Neutrophil (primary cell): ENCODE data around the gene KCTD10.

Source experiments
- H3K27ac ChIP-seq: fragments of 200-600 bp; sonication (generic); 2 replicates; pipeline ENCODE4 v1.5.1; 2016; ENCODE audit warnings: mild to moderate bottlenecking, moderate library complexity
- H3K27me3 ChIP-seq: fragments of 200-600 bp; sonication (generic); 2 replicates; pipeline ENCODE4 v1.6.0; 2016; ENCODE audit warnings: mild to moderate bottlenecking
- H3K36me3 ChIP-seq: fragments of 200-600 bp; sonication (generic); 2 replicates; pipeline ENCODE4 v1.5.1; 2017
- H3K4me1 ChIP-seq, 2 experiments: fragments of 200-600 bp in 1 of 2; sonication (generic) in 1 of 2; 1 replicate in 1 of 2; 2 replicates in 1 of 2; pipeline versions ENCODE4 v1.5.1 to v1.6.1; 2013 to 2016; ENCODE audit warnings: low read depth in 1 of 2, low read length in 1 of 2, mild to moderate bottlenecking in 1 of 2, moderate library complexity in 1 of 2; ENCODE audit not compliant: control insufficient read depth in 1 of 2, insufficient read depth in 1 of 2
- H3K4me3 ChIP-seq, 2 experiments: fragments of 200-600 bp in 1 of 2; sonication (generic) in 1 of 2; 1 replicate in 1 of 2; 2 replicates in 1 of 2; pipeline ENCODE4 v1.5.1; 2013 to 2016; ENCODE audit warnings: low read depth in 1 of 2, low read length in 1 of 2, mild to moderate bottlenecking in 1 of 2, moderate library complexity in 1 of 2
- H3K9me3 ChIP-seq: fragments of 200-600 bp; sonication (generic); 2 replicates; pipeline ENCODE4 v1.5.1; 2016
- CTCF ChIP-seq: fragments of 200-600 bp; sonication (generic); IDR thresholded peaks from 2 replicates; pipeline ENCODE4 v1.5.1; 2016; ENCODE audit warnings: antibody characterized with exemption

Gene KCTD10

DNA sequence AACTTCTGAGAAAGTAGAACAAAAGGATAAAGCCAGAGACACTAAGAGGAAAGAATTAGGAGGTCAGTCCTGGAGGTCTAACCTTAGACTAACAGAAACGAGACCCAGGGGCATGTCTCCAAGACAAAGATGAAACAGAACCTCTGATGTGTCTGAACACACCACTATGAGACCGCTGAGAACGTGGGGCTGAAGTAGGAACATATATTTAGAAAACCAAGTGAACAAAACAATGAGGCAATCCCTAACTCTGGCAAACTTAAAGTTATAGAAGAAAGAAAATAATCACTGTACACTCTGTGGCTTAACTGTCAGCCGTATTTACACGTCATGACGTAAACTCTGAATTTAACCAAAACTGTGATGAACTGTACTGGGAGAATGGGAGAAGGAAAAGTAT is 17.9 kb downstream of the KCTD10 start:
- H3K27ac ChIP-seq, result no peak overlapping the region
- H3K4me1 ChIP-seq, result peaks cover 18 to 19% of the 10 kb centered on the region in 2 experiments
- H3K9me3 ChIP-seq, result no peaks in the 10 kb centered on the region
- H3K27me3 ChIP-seq, result no peaks in the 10 kb centered on the region
- no peak overlapping the region for H3K4me3 ChIP-seq
- peaks cover 51% of the 10 kb centered on the region for H3K36me3 ChIP-seq
- TF ChIP-seq CTCF, result no peak

- H3K9me3 ChIP-seq, result no peaks in the 10 kb centered on the region
- no peak overlapping the region for H3K4me3 ChIP-seq
- TF ChIP-seq CTCF, result no peak
- H3K4me1 ChIP-seq, result peaks cover 18 to 19% of the 10 kb centered on the region in 2 experiments
- peaks cover 56% of the 10 kb centered on the region for H3K36me3 ChIP-seq
- H3K27ac ChIP-seq, result no peak overlapping the region
- no peaks in the 10 kb centered on the region for H3K27me3 ChIP-seq
These were observed 18.3 kb downstream of the KCTD10 start for GRCh38 chr12:109458771-109459208.

DNA sequence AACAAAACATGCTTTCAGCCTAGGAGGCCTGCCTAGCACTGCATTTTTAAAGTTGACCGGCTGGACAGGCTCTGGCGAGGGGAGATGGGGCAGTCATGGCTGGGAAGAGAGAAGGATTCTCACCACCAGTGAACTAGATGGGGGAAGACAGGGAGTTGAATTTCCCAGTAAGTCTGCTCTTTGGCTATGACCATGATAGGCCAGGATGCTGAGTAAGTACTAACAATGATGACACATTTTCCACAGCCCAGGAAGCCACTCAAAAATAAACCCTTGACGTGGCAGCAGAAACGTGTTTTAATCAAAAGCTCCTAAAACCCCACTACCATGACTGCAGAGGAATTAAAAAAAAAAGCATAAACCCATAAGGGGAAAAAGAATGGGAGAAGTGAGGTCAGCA is 19.0 kb downstream of the KCTD10 start:
- H3K4me1 ChIP-seq, result peaks cover 18 to 19% of the 10 kb centered on the region in 2 experiments
- peaks cover 63% of the 10 kb centered on the region for H3K36me3 ChIP-seq
- H3K4me3 ChIP-seq, result no peak overlapping the region
- H3K9me3 ChIP-seq, result no peaks in the 10 kb centered on the region
- TF ChIP-seq CTCF, result no peak
- H3K27me3 ChIP-seq, result no peaks in the 10 kb centered on the region
- no peak overlapping the region for H3K27ac ChIP-seq

- Histone ChIP-seq H3K27ac (no peak overlapping the region), H3K36me3 (peaks cover 86% of the 10 kb centered on the region), H3K4me1 (peaks cover 2% of the 10 kb centered on the region in 2 experiments), H3K4me3 (no peak overlapping the region), H3K27me3 (no peaks in the 10 kb centered on the region), H3K9me3 (no peaks in the 10 kb centered on the region)
- TF ChIP-seq CTCF, result no peak
These were observed 21.4 kb downstream of the KCTD10 start for GRCh38 chr12:109455706-109456105.

DNA sequence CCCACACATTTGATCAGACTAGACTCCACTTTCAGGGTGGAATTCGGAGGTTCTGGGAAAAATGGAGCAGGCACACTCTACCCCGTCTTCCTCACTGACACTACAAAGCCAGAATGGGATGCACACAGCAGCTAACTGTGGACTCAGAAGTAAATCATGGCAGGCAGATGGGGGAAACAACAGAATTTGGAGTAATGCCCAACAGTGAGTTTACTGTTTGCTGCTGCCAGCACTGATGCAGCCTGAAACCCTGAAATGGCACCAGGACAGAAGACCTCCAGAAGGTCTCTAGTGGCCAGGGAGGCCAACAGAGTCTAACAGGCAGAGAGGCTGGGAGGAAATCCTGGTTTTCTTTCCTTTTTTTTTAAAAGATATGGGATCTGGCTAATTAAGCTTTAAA is 24.6 kb downstream of the KCTD10 start:
- peaks cover 97% of the 10 kb centered on the region for H3K36me3 ChIP-seq
- H3K4me1 ChIP-seq, result no peaks in the 10 kb centered on the region

More for the DNA sequence above, 24.6 kb downstream of the KCTD10 start:
- no peak for TF ChIP-seq CTCF
- Histone ChIP-seq H3K27me3 (no peaks in the 10 kb centered on the region), H3K4me3 (no peak overlapping the region), H3K9me3 (no peaks in the 10 kb centered on the region), H3K27ac (no peak overlapping the region)
